ENCODE measurements around the gene EMC10.

EMC10 gene

DNA sequence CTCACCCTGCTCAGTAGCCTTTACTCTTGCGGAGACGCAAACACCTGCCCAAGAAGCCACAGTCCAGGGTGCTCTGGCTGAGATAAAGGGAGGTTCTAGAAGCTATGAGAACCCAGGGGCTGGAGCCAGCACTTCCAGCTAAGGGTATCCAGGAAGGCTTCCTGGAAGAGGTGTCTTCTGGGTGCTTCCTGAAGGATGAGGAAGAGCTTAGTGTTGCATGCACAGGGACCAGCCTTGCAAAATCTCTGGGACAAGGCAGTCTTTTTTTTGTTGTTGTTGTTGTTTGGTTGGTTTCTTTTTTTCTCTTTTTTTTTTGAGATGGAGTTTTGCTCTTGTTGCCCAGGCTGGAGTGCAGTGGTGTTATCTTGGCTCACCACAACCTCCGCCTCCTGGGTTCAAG is 23.1 kb upstream of the EMC10 start:
- H3K14ac ChIP-seq (ENCODE audit: low read length): no peak overlapping the region
- H3K9me3 ChIP-seq (ENCODE audit: insufficient read depth, low read depth, low read length): peaks cover 2% of the 10 kb centered on the region
- no peak overlapping the region for H2BK5ac ChIP-seq (ENCODE audit: low read depth, low read length, poor library complexity)
- H3K18ac ChIP-seq (ENCODE audit: low read length): no peak overlapping the region
- whole genome bisulfite sequencing (ENCODE audit: extremely low coverage, insufficient coverage, insufficient read length): no CpG with 5 or more reads among the region's 3 CpGs
- no peak overlapping the region for H3K4me3 ChIP-seq (ENCODE audit: low read depth, low read length)
- no peak overlapping the region for H4K12ac ChIP-seq (ENCODE audit: low read depth, low read length)
- H3K4ac ChIP-seq (ENCODE audit: low read depth, low read length): no peak overlapping the region
- H3K27me3 ChIP-seq (ENCODE audit: insufficient read depth, low read length): no peaks in the 10 kb centered on the region
- no peak overlapping the region for H3K4me2 ChIP-seq (ENCODE audit: low read length)
- no peaks in the 10 kb centered on the region for H3K36me3 ChIP-seq (ENCODE audit: control insufficient read depth in 1 of 2, insufficient read depth in 2 of 2, low read length in 2 of 2)
- DNase-seq: no peak
- H2BK12ac ChIP-seq (ENCODE audit: low read length): no peak overlapping the region
- H4K91ac ChIP-seq (ENCODE audit: low read depth, low read length): no peak overlapping the region
- no peaks in the 10 kb centered on the region for H3K79me2 ChIP-seq (ENCODE audit: control insufficient read depth, insufficient read depth, low read length, poor library complexity)
- H4K8ac ChIP-seq (ENCODE audit: low read depth, low read length): no peak overlapping the region
- H2AK5ac ChIP-seq (ENCODE audit: low read length): no peak overlapping the region
- no peaks in the 10 kb centered on the region for H3K4me1 ChIP-seq (ENCODE audit: control insufficient read depth in 1 of 2, insufficient read depth in 2 of 2, low read length in 2 of 2)
- no peak overlapping the region for H3K9ac ChIP-seq (ENCODE audit: low read length)
- no peak overlapping the region for H2AFZ ChIP-seq (ENCODE audit: insufficient read depth, low read length, poor library complexity)
- no peaks in the 10 kb centered on the region for H3K79me1 ChIP-seq (ENCODE audit: low read length)
- no peak overlapping the region for H2BK120ac ChIP-seq (ENCODE audit: insufficient read depth, low read length, poor library complexity)
- no peak overlapping the region for H3K23ac ChIP-seq (ENCODE audit: low read length)
- no peak overlapping the region for H3K27ac ChIP-seq (ENCODE audit: low read depth, low read length)

DNA sequence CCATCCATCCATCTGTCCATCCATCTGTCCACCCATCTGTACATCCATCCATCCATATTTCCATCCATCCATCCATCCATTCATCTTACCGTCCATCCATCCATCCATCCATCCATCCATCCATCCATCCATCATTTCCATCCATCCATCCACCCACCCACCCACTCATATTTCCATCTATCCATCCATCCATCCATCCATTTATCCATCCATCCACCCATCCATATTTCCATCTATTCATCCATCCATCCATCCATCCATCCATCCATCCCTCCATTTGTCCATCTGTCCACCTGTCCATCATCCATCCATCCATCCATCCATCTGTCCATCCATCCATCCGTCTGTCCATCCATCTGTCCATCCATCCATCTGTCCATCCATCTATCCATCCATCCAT is 20.3 kb upstream of the EMC10 start:
- H3K18ac ChIP-seq (ENCODE audit: low read length): no peak overlapping the region
- no peak overlapping the region for H3K23ac ChIP-seq (ENCODE audit: low read length)
- H3K4me1 ChIP-seq (ENCODE audit: control insufficient read depth in 1 of 2, insufficient read depth in 2 of 2, low read length in 2 of 2): peaks cover 0 to 4% of the 10 kb centered on the region in 2 experiments
- no peak overlapping the region for H3K14ac ChIP-seq (ENCODE audit: low read length)
- H3K79me1 ChIP-seq (ENCODE audit: low read length): no peaks in the 10 kb centered on the region
- H3K9ac ChIP-seq (ENCODE audit: low read length): no peak overlapping the region
- H4K91ac ChIP-seq (ENCODE audit: low read depth, low read length): no peak overlapping the region
- no peaks in the 10 kb centered on the region for H3K79me2 ChIP-seq (ENCODE audit: control insufficient read depth, insufficient read depth, low read length, poor library complexity)
- H3K27me3 ChIP-seq (ENCODE audit: insufficient read depth, low read length): no peaks in the 10 kb centered on the region
- no peak overlapping the region for H2BK12ac ChIP-seq (ENCODE audit: low read length)
- H2BK120ac ChIP-seq (ENCODE audit: insufficient read depth, low read length, poor library complexity): no peak overlapping the region
- H4K8ac ChIP-seq (ENCODE audit: low read depth, low read length): no peak overlapping the region
- peaks cover 3% of the 10 kb centered on the region for H3K9me3 ChIP-seq (ENCODE audit: insufficient read depth, low read depth, low read length)
- DNase-seq: no peak
- no peak overlapping the region for H3K27ac ChIP-seq (ENCODE audit: low read depth, low read length)
- H3K36me3 ChIP-seq (ENCODE audit: control insufficient read depth in 1 of 2, insufficient read depth in 2 of 2, low read length in 2 of 2): no peaks in the 10 kb centered on the region
- no peak overlapping the region for H2AFZ ChIP-seq (ENCODE audit: insufficient read depth, low read length, poor library complexity)
- no peak overlapping the region for H3K4ac ChIP-seq (ENCODE audit: low read depth, low read length)
- H2AK5ac ChIP-seq (ENCODE audit: low read length): no peak overlapping the region
- H2BK5ac ChIP-seq (ENCODE audit: low read depth, low read length, poor library complexity): no peak overlapping the region
- no peak overlapping the region for H4K12ac ChIP-seq (ENCODE audit: low read depth, low read length)
- H3K4me2 ChIP-seq (ENCODE audit: low read length): no peak overlapping the region
- WGBS (ENCODE audit: extremely low coverage, insufficient coverage, insufficient read length): 100% methylated on average over 1 of the region's 2 CpGs
- no peak overlapping the region for H3K4me3 ChIP-seq (ENCODE audit: low read depth, low read length)

DNA sequence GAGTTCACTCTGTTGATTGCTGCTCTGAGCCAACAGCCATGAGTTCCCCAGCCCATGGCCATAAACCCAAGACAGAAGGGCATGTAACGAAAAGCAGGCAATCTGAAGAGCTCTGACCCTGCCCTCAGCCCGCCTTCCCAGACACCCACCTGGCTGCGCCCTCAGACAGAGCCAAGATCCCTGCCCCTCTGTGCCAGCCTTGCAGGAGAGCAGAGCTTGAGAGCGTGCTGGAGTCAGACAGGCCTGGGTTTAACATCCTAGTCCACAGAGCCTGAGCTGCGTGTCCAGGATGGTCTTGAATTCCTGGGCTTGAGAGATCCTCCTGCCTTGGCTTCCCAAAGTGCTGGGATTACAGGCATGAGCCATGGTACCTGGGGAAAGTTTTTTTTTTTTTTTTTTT is 19.0 kb upstream of the EMC10 start:
- Histone ChIP-seq H3K4me3 (ENCODE audit: low read depth, low read length) (no peak overlapping the region), H2BK120ac (ENCODE audit: insufficient read depth, low read length, poor library complexity) (no peak overlapping the region), H3K18ac (ENCODE audit: low read length) (no peak overlapping the region), H3K9me3 (ENCODE audit: insufficient read depth, low read depth, low read length) (peaks cover 2% of the 10 kb centered on the region), H3K14ac (ENCODE audit: low read length) (no peak overlapping the region), H4K8ac (ENCODE audit: low read depth, low read length) (no peak overlapping the region), H3K4me1 (ENCODE audit: control insufficient read depth in 1 of 2, insufficient read depth in 2 of 2, low read length in 2 of 2) (peaks cover 0 to 4% of the 10 kb centered on the region in 2 experiments), H3K23ac (ENCODE audit: low read length) (no peak overlapping the region), H3K27me3 (ENCODE audit: insufficient read depth, low read length) (no peaks in the 10 kb centered on the region), H2AK5ac (ENCODE audit: low read length) (no peak overlapping the region), H3K9ac (ENCODE audit: low read length) (no peak overlapping the region), H3K27ac (ENCODE audit: low read depth, low read length) (no peak overlapping the region), H3K4me2 (ENCODE audit: low read length) (no peak overlapping the region), H4K91ac (ENCODE audit: low read depth, low read length) (no peak overlapping the region), H3K79me1 (ENCODE audit: low read length) (no peaks in the 10 kb centered on the region), H4K12ac (ENCODE audit: low read depth, low read length) (no peak overlapping the region), H2AFZ (ENCODE audit: insufficient read depth, low read length, poor library complexity) (no peak overlapping the region), H2BK5ac (ENCODE audit: low read depth, low read length, poor library complexity) (no peak overlapping the region), H3K4ac (ENCODE audit: low read depth, low read length) (no peak overlapping the region), H2BK12ac (ENCODE audit: low read length) (no peak overlapping the region), H3K36me3 (ENCODE audit: control insufficient read depth in 1 of 2, insufficient read depth in 2 of 2, low read length in 2 of 2) (no peaks in the 10 kb centered on the region), H3K79me2 (ENCODE audit: control insufficient read depth, insufficient read depth, low read length, poor library complexity) (no peaks in the 10 kb centered on the region)
- WGBS (ENCODE audit: extremely low coverage, insufficient coverage, insufficient read length): no CpG with 5 or more reads among the region's 5 CpGs
- DNase-seq: no peak

DNA sequence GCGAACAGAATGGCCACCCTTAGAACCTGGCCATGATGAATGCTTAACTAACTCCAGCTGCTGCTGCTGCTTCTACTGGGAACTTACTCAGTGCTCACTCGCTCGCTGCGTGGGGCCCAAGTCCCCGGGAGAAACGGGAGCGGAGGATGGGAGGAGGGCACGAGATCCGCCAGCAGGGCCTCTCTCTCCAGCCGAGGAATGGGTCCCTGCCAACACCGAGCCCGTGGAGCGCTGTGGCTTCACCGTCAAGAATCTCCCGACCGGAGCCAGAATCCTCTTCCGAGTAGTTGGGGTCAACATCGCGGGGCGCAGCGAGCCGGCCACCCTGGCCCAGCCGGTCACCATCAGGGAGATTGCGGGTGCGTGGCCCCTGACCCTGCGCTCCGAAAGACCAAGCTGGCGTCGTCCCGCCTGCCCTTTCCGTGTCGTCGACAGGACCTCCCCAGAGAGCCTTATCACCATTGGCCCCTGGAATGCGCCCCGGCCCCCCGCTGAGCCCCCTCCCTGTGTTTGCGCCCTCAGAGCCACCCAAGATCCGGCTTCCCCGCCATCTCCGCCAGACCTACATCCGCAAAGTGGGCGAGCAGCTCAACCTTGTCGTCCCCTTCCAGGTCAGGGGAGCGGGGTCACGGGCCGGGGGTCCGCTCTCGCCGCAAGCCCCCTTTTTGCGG is 17.8 kb upstream of the EMC10 start:
- Histone ChIP-seq H2AK5ac (ENCODE audit: low read length) (no peak overlapping the region), H4K91ac (ENCODE audit: low read depth, low read length) (no peak overlapping the region), H3K36me3 (ENCODE audit: control insufficient read depth in 1 of 2, insufficient read depth in 2 of 2, low read length in 2 of 2) (no peaks in the 10 kb centered on the region), H3K4me2 (ENCODE audit: low read length) (no peak overlapping the region), H3K79me2 (ENCODE audit: control insufficient read depth, insufficient read depth, low read length, poor library complexity) (no peaks in the 10 kb centered on the region), H4K12ac (ENCODE audit: low read depth, low read length) (no peak overlapping the region), H3K4me1 (ENCODE audit: control insufficient read depth in 1 of 2, insufficient read depth in 2 of 2, low read length in 2 of 2) (peaks cover 0 to 4% of the 10 kb centered on the region in 2 experiments), H2BK12ac (ENCODE audit: low read length) (no peak overlapping the region), H2BK5ac (ENCODE audit: low read depth, low read length, poor library complexity) (no peak overlapping the region), H3K14ac (ENCODE audit: low read length) (no peak overlapping the region), H2BK120ac (ENCODE audit: insufficient read depth, low read length, poor library complexity) (no peak overlapping the region), H3K18ac (ENCODE audit: low read length) (no peak overlapping the region), H3K4ac (ENCODE audit: low read depth, low read length) (no peak overlapping the region), H3K27ac (ENCODE audit: low read depth, low read length) (no peak overlapping the region), H3K9me3 (ENCODE audit: insufficient read depth, low read depth, low read length) (peaks cover 2% of the 10 kb centered on the region), H4K8ac (ENCODE audit: low read depth, low read length) (no peak overlapping the region), H2AFZ (ENCODE audit: insufficient read depth, low read length, poor library complexity) (no peak overlapping the region), H3K79me1 (ENCODE audit: low read length) (no peaks in the 10 kb centered on the region), H3K27me3 (ENCODE audit: insufficient read depth, low read length) (no peaks in the 10 kb centered on the region), H3K9ac (ENCODE audit: low read length) (no peak overlapping the region), H3K4me3 (ENCODE audit: low read depth, low read length) (no peak overlapping the region), H3K23ac (ENCODE audit: low read length) (no peak overlapping the region)
- WGBS (ENCODE audit: extremely low coverage, insufficient coverage, insufficient read length): no CpG with 5 or more reads among the region's 50 CpGs
- DNase-seq: no peak
